Fibroblast of skin of abdomen (primary cell): ENCODE data around the gene RSBN1L.

ENCODE experiments used
- DNase-seq: peaks from one replicate; pipeline ENCODE4 v3.0.0-alpha.2; 2013

Gene RSBN1L

DNA sequence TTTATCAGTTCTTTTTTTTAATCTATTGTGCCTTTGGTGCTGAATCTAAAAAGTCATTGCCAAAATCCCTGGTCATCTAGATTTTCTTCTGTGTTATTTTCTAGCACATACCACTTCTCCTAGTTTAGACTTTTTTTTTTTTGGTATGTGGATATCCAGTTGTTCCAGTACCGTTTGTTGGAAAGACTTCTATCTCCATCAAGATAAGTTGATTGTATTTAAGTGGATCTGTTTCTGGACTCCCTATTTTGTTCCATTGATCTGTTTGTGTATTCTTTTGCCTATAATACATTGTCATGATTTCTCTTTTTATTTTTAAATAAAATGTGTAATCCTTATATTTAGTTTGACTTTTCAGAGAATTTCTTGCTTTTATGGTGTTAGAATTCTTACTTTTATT lies 35.5 kb downstream of the RSBN1L start:
- DNase-seq: no peak

DNA sequence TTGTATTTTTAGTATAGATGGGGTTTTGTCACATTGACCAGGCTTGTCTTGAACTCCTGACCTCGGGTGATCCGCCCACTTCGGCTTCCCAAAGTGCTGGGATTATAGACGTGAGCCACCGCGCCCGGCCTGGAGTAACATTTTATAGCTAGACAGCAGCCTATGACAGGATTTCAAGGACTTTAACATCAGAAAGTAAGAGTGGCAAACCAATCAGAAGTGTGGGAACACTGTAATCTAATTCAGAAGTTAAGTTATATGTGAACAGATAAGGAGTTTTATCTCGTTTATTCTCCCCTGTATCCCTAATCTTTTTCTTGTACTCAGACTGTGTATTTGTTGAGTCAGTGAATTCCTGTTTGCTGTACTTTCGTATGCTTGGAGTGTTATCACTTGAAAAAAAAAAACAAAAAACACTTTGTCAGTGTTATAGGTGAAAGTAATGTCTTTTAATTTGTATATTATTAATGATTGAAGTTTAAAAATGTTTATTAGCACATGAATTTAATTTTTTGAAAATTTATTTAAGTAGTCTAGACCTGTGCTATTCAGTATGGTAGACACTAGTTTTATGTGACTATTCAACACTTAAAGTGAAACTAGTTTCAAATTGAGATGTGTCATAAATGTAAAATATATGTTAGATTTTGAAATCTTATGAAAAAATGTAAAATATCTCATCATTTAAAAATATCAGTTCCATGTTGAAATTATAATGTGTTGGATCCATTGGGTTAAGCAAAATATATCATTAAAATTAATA lies 38.6 kb downstream of the RSBN1L start:
- no peak for DNase-seq

DNA sequence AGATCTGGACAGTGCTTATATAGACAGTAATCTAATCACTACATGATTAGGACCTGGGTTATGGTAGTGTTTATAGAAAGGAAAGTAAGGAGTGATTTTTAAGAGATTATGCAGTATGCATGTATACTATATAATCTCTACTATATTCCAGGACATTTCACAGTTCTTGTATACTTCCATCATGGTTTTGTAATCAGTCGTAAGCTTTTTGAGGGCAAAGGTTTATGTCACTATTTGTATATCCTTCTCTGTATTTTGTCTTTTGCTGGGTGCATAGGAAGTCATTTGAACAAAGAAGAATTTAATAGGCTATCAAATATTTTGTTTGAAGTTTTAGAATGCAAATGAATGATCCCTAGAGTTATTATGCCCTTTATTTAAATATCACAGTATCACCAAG lies 39.2 kb downstream of the RSBN1L start:
- DNase-seq: no peak

DNA sequence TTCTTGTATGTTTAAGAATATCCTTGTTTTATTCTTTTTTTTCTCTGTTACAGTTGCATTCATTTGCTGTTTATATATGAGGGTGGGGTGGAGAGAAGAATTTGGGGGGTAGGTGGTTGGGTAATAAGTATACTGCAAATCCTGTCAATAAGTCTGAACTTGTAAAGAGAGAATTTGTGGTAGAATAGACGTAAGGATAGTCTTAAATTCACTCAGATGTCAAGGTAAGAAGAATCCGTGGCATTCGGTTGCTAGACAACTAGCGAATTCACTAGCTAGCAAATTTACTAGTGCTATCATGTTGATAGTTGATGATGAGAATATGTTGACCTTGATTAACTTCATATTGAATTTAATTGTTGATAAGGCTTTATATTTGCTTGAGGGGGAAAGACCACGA lies 40.7 kb downstream of the RSBN1L start:
- no peak for DNase-seq

DNA sequence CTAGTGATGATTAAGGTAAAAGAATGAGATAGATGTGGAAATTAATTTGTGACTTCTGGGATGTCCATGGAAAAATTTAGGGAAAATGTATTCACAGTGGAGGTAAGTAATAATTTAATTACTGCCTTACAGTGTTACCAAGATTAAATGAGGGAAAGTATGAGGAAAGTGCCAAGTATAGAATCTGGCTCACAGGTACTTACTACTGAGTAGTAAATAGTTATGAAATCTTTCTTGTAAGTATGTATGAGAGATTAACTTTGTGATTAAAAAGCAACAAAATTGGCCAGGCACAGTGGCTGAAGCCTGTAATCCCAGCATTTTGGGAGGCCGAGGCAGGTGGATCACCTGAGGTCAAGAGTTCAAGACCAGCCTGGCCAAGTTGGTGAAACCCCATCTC lies 42.1 kb downstream of the RSBN1L start:
- no peak for DNase-seq

DNA sequence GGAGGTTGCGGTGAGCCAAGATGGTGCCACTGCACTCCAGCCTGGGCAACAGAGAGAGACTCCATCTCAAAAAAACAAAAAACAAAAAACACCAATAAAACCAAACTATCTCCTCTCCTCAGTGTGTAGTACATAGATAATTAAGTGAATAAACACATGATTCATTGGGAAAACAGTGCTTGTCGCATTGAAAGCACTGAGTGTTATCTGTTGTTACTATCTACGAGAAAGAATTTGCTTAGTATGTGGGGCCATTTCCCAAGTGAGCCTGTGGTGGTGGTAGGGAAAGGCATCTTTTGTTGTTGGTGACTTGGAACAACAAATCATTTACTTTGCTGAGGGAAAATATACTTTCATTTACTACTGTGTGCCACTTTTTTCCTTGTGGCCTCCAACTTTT lies 42.6 kb downstream of the RSBN1L start:
- no peak for DNase-seq

DNA sequence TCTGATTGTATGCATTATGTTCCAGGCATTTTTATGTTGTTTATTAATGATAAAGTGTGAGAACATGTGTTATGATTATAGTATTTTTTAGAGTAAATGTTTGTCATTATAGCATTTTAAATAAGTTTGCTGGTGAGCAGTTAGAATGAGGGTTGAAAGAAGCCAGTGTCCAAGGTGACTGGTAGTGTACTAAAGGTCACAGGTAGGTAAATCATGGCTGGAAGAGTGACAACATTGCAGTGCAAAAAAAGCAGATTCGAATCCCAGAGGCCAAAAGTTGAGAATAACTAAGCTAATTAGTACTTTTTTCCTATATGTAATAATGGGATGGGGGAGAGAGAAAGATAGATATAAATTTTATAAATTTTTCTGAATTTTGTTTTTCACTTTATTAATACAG lies 44.0 kb downstream of the RSBN1L start:
- DNase-seq: no peak

DNA sequence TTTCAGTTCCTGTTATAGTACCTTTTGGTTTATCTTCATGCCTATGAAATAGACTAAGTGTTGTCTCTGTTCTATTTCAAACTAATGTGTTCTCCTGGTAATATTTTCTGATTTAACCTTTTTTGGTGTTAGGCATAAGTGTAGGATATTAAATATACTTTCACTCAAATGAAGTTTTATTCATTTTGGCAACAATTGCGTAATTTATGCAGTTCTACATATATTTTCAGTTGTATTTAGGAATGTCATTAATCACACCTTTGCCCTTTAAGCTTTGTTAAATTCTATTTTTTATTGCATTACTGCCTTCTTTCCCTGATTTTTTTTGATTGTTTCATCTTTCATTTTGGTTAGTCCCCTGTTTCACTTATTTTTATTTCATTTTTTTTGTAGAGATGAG lies 47.3 kb downstream of the RSBN1L start:
- no peak for DNase-seq

DNA sequence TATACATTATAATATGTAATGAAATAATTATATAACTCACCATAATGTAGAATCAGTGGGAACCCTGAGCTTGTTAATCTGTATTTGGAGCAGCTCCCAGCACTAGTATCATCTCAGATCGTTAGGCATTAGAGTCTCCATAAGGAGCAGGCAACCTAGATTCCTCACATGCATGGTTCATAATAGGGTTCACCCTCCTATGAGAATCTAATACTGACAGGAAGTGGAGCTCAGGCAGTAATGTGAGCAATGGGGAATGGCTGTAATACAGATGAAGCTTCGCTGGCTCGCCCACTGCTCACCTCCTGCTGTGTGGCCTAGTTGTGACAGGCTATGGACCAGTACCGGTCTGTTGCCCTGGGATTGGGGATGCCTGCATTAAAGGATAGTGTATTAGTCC lies 49.5 kb downstream of the RSBN1L start:
- no peak for DNase-seq

DNA sequence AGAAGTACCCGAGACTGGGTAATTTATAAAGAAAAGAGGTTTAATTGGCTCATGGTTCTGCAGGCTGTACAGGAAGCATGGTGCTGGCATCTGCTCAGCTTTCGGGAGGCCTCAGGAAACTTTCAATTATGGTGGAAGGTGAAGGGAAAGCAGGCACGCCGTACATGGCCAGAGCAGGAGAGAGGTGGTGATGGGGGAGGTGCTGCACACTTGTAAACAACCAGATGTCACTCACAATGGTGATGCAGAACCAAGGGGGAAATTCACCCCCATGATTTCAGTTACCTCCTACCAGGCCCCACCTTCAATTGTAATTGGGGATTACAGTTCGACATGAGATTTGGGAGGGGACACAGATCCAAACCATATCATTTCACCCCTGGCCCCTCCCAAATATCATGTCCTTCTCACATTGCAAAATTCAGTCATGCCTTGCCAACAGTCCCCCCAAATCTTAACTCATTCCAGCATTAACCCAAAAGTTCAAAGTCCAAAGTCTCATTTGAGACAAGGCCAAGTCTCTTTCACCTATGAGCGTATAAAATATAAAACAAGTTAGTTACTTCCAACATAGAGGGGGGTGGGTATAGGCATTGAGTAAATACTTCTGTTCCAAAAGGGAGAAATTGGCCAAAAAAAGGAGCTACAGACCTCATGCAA lies 50.0 kb downstream of the RSBN1L start:
- DNase-seq: no peak

DNA sequence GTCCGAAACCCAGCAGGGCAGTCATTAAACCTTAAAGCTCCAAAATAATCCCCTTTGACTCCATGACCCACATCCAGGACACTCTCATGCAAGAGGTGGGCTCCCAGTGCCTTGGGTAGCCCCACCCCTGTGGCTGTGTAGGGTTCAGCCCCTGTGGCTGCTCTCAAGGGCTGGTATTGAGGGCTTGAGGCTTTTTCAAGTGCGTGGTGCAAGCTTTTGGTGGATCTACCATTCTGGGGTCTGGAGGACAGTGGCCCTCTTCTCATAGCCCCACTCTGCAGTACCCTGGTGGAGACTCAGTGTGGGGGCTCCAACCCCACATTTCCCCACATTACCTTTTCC lies 50.5 kb downstream of the RSBN1L start:
- no peak for DNase-seq

DNA sequence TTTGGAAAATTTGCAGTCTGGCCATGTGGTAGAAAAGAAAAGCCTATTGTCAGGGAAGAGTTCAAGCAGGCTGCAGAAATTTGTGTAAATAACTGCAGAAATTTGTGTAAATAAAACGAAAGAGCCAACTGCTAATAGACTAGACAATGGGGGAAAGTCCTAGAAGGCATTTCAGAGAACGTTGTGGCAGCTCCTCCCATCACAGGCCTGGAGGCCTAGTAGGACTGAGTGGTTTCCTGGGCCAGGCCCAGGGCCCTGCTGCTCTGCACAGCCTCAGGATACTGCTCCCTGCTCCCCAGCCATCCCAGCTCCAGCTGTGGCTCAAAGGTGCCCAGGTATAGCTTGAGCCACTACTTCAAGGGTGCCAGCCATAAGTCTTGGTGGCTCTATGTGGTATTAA lies 50.9 kb downstream of the RSBN1L start:
- no peak for DNase-seq

DNA sequence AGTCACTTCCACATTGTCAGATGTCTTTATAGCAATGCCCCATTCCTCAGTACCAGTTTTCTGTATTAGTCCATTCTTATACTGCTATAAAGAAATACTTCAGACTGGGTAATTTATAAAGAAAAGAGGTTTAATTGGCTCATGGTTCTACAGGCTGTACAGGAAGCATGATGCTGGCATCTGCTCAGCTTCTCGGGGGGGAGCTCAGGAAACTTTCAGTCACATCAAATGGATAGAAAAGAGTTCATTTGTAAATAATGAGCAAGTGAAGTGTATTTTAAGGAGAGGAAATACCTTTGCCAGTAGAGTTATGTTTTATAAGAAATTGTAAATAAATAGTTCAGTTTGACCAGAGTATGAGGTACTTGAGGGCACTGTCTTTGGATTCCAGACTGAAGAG lies 51.5 kb downstream of the RSBN1L start:
- no peak for DNase-seq

DNA sequence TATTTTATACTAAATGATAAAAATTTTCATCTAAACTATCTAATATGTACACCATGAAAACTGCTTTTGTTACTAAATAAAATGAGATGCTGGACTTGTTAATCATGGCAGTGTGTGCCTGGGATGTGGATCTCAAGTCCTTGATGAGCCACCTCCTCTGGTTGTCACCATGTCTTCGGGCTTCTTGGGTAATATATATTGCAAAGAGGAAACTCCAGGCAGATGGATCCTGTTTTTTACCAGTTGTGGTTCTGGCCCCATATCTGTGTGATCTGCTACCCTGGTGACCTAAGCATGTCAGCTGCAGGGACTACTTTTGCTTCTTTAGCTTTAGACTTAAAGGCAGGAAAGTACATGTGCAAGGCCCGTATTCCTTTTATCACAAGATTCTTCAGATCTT lies 55.8 kb downstream of the RSBN1L start:
- DNase-seq: no peak

DNA sequence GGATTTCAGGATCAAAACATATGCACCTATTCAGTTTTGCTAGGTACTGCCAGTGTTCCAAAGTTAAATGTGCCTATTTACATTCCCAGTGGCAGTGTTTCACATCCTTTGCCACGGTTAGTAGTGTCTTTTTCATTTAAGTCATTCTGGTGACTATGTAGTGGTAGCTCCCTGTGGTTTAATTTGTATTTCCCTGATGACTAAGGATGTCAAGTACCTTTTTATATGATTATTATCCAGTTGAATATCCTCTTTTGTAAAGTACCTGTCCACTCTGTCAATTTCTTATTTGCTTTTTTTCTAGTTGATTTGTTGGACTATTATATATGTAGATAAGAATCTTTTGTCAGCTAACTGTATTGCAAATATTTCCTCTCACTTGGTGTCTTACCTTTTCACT lies 56.9 kb downstream of the RSBN1L start:
- DNase-seq: no peak

DNA sequence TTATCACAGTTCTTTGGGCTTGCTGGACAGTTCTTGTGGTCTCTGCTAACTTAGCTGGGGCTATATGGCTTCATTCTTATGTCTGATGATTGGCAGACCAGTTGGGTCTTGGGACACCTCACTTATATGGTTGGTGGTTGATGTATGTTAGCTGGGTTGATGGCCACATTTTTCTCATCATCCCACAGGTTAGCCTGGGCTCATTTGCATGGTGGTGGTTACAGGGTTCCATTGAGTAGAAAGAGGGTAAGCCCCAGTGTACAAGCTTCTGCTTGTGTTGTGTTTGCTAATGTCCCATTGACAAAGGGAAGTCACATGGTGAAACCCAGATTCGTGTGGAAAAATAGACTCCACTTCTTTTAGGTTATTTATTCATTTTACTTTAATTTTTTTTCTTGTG lies 61.3 kb downstream of the RSBN1L start:
- DNase-seq: no peak

DNA sequence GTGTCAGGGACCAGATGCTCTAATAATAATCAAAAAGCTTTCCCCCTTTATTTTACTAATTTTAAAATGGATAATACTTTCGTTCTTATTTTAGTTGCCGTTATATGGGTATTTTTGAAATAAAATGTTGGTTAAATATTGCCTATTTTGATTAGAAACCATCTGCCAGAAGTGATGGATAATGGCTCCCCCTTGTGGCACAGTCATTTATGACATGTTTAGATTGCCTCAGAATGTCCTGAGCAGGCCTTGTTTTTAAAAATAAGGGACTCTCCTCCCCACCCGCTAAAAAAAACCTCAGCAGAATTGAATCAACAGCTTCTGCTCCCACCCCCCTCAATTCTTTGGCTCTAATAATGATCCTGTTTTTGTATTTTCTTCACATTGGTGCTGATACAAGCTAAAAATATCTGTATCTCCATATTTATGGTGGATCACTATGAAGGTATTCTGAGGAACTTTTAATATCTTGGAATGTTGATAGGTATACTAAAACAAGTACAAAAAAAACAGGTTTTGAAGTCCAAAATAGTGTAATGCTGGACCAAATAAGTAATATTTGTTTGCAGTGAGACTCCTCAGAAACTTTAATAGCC lies 63.1 kb downstream of the RSBN1L start:
- peak; percentile 64 for DNase-seq

DNA sequence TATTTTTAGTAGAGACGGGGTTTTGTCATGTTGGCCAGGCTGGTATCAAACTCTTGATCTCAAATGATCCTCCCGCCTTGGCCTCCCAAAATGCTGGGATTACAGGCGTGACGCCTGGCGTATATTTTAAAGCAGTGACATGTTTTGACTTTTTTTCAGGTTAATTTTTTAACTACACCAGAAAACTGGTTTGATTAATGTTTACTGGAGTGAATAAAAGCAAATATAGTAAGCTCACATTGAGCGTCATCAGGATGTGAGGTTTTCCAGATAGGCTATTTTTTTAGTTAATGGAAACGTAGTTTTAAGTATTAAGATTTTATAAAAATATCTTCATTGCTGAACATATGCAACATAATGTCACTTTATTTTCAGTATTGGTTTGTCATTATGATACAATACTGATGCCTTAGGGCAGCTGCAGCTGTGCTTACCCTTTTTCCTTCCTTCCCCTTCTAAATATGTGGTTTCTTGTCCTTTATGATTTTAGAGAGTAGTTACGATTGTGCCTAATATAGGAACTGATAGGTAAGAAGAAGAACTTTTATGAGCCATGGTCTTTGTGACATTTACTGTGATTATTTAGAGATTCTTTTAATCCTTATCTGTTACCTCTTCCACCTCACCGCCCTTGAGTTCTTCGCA lies 64.7 kb downstream of the RSBN1L start:
- no peak for DNase-seq

DNA sequence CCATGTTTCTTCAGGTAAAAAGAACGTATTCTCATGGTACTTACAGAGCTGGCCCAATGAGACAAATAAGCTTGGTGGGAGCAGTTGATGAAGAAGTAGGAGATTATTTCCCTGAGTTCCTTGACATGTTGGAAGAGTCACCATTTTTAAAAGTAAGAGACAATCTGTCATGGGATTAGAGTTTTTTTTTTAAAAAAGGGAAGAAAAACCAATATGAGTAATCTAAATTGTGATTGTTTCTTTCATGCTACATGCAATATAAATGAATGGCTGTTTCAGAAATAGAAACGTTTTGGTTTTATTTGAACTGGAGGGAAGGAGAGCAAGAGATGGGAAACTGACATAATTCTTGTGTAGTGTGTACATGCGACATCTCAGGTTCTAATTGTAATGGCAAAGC lies 69.2 kb downstream of the RSBN1L start:
- DNase-seq: no peak

DNA sequence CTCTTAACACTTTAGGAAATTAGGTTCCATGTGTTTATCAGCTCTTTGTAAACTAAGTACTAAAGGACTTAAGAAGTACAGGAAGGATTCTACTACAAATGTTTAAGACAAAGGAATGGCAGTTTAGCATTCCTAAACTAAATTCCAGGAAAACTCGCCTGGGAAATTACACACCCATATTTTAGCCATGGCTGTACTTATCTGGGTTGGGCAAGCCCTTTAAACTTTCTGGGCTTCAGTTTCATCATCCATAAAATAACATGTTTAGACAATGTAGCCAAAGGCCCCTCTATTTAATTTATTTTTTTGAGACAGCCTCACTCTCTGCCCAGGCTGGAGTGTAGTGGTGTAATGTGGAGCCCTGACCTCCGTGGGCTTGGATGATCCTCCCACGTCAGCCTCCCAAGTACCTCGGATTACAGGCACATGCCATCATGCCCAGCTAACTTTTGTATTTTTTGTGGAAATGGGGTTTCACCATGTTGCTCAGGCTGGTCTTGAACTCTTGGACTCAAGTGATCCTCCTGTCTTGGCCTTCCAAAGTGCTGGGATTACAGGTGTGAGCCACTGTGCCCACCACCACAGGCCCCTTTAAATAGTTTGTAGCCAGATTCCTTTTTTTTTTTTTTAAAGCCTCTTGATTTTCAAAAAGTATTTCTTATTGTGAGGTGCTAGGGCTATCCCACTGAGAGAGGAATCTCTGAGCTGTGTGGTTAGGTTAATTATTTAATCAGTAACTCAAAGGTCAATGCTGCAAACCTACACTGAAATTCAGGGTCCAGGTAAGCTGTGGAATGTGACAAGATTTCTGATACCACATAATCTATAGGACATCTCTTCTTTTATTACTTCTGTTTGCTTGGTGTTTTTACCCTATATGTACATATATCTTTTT lies 69.9 kb downstream of the RSBN1L start:
- peak; percentile 63 for DNase-seq

DNA sequence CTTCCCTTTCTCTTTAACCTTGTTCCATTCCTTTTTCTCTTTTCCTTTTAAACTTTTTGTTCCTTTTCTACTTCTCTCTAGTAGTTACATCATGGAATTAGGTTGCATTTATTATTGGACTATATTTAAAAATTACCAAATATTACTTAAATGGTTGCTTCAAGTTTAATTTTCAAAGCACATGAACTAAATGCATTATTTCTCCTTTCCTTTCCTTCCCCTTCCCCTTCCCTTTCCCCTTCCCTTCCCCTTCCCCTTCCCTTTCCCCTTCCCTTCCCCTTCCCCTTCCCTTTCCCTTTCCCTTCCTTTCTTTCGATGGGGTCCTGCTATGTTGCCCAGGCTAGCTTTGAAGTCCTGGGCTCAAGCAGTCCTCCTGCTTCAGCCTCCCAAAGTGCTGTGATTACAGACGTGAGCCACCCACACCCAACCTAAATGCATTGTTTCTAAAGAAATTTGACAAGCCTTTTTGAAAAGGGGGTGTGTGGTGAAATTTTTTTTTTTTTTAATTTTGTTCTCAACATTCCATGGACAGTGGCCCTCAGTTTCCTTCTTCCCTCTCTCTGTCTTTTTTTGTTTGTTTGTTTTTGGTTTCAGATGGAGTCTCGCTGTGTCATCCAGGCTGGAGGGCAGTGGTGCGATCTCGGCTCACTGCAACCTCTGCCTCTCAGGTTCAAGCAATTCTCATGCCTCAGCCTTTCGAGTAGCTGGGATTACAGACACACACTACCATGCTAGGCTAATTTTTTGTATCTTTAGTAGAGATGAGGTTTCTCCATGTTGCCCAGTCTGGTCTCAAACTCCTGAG lies 70.7 kb downstream of the RSBN1L start:
- DNase-seq: no peak

DNA sequence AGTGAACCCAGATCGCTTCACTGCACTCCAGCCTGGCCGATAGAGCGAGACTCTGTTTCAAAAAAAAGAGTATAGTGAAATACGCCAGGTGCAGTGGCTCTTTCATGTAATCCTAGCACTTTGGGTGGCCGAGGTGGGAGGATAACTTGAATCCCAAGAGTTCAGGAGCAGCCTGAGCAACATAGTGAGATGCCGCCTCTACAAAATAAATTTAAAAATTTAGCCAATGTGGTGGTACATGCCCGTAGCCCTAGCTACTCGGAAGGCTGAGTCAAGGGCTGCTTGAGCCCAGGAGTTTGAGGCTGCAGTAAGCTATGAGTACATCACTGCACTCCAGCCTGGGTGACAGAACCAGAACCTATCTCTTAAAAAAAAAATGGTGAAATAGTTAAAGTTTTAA lies 74.1 kb downstream of the RSBN1L start:
- no peak for DNase-seq
